ENCODE data around the gene XAB2.
"Not testable (repeated sequence)": the region's sequence is repeated elsewhere in the genome, so short reads cannot be mapped to it uniquely, and the experiment has no call there.

XAB2 gene

DNA sequence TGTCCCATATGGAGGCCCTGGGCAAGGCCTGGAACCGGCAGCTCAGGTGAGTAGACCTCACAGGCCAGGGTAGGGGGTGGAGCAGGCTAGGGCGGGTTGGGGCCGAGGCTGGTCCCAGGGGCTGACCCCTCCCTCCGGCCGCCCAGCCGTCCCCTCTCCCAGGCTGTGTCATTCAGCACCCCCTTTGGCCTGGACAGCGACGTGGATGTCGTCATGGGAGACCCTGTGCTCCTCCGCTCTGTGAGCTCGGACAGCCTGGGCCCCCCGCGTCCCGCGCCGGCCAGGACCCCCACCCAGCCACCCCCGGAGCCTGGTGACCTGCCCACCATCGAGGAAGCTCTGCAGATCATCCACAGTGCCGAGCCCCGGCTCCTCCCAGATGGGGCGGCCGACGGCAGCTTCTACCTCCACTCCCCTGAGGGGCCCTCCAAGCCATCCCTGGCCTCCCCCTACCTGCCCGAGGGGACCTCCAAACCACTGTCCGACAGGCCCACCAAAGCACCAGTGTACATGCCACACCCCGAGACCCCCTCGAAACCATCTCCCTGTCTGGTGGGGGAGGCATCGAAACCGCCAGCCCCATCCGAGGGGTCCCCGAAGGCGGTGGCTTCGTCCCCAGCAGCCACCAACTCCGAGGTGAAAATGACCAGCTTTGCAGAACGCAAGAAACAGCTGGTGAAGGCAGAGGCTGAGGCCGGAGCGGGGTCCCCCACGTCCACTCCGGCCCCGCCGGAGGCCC, 17.6 kb downstream of the XAB2 start:
- no peak for DNase-seq

DNA sequence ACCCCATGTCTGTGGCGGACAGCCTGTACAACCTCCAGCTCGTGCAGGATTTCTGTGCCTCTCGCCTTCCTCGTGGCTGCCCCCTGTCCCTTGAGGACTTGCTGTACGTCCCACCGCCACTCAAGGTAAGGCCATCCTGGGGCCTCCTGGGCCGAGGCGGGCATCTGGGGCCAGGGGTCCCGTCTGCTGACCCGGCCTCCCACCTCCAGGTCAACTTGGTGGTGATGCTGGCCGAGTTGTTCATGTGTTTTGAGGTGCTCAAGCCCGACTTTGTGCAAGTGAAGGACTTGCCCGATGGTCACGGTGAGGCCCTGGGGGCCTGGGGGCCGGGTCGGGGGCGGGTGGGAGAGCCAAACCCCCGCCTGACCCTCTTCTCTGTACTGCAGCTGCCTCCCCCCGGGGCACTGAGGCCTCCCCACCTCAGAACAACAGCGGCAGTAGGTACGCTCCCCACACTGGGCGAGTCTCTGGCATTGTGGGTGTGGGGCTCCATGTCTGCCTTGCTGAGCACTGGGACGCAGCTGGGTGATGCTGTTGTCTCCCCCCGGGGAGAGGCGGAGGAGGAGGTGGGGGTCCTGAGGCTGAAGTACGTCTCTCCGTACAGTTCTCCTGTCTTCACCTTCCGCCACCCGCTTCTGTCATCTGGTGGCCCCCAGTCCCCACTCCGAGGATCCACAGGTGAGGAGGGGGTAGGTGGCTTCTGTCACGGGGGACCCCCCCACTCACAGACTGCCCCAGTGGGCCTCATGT, 18.7 kb downstream of the XAB2 start:
- DNase-seq = no peak

DNA sequence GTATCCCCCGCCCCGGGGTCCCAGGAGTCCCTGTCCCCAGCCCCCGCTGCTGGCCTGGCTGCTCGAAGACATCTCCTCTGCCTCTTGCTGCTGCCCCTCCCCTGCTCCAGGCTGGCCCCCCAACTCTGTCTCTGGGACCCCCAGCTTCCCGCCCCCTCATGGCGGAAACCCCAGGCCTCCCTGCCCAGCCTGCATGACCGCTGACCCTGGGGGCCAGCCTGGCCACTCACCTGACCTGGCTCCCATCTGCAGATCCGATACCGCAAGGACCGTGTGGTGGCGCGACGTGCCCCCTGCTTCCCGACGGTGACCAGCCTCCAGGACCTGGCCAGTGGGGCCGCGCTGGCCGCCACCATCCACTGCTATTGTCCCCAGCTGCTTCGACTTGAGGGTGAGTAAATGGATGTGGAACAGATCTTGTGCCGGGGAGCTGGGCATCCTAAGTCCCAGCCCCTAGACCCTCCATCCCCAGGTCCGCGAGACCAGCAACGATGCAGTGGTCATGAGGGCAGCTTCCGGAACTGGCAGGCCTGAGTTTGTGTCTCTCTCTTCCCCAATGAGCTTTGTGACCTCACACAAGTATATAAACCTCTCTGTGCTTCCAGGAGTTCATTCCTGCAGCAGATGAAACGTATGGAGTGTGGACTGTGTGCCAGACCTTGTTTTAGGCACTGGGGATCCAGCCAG, 21.3 kb downstream of the XAB2 start:
- no peak for DNase-seq

DNA sequence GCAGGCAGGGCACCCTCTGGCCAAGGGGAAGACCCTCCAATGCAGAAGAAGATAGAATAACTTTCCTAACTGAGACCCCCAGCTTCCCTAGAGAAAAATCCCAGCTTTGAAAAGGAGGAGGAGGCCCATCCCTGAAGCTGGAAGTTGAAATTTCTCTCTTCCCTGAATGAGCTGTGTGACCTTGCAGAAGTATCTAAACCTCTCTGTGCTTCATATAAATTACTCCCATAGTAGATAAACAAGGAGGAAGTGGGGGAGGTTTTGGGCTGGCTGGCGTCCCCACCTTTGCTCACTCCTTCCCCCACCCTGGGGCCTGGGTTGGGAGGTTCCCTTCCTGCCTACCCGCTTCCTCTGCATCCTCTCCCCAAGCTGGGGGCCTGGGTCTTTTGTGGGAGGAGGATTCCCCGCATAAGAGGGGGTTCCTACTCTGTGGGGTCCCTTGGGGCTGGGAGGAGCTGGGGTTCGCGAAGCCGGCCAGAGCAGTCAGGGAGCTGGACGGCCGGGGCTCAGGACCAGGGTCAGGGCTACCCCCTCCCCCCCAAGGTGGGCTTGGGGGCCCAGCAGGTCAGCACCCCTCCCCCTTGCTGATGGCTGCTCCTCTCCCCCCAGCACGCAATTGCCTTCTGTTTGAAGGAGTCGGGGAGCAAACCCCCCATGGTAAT, 22.0 kb downstream of the XAB2 start:
- no peak for DNase-seq

DNA sequence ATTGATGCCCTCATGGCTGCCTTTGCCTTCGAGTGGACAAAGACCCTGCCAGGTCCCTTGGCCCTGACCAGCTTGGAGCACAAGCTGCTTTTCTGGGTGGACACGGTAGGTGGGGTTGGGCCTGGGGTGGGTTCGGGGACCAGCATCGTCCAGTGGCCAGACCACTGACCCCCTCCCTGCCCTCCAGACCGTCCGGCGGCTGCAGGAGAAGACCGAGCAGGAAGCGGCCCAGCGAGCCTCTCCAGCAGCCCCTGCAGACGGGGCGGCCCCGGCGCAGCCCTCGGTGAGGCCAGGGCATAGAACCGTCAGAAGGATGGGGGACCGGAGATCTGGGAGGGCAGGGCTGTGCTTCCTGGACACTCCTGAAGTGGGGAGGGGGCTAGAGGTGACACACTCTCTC, 23.1 kb downstream of the XAB2 start:
- no peak for DNase-seq

DNA sequence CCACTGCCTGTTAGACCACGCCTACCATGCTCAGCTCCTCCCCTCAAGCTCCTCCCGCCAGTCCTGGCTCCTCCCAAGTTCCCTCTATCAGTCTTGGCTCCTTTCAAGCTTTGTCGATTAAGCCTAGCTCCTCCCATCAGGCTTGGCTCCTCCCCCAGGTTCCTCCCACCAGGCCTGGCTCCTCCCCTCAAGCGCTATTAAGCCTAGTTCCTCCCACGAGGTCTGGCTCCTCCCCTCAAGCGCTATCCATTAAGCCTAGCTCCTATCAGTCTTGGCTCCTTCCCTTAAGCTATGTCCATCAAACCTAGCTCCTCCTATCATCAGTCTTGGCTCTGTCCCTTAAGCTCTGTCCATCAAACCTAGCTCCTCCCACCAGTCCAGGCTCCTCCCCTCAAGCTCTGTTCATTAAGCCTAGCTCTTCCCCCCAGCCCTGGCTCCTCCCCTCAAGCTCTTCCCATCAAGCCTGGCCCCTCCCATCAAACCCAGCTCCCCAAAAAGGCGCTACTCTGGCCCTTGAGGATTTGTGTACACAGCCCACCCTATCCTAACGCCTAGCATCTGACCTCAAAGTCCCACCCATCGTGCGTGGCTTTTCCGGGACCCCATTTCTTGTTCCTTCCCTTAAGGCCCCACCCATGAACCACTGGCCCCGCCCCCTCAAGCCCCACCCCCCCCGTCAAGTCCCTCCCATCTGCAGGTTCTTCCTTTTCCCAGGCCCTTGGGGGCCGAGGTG, 23.7 kb downstream of the XAB2 start:
- DNase-seq = no peak

DNA sequence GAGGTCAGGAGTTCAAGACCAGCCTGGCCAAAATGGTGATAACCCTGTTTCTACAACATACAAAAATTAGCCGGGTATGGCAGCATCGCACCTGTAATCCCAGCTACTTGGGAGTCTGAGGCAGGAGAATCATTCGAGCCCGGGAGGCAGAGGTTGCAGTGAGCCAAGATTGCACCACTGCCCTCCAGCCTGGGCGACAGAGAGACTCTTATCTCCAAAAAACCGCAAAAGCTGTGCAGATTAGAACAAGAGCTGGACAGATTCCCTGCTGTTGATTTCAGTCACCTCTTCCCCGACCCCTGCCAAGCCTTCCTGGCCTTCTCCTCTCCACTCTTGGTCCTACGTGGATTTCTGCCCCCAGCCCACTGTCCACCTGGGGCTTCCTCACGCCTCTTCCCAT, 25.4 kb downstream of the XAB2 start:
- no peak for DNase-seq

DNA sequence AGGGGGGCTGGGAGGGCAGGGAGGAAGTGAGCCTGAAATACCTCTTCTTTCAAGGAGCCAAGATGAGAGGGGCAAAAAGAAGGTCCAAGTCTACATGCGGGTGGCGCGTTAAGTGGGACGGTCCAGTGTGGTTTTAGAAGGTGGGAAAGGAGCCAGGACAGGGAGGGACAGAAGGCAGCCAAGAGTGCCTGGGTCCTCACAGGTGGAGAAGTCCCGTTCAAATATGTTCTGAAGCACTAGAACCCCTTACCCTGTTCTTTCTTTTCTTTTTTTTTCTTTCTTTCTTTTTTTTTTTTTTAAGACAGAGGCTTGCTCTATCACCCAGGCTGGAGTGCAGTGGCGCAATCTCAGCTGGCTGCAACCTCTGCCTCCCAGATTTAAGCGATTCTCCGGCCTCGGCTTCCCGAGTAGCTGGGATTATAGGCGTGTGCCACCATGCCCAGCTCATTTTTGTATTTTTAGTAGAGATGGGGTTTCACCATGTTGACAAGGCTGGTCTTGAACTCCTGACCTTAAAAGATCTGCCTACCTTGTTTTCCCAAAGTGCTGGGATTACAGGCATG, 26.3 kb downstream of the XAB2 start:
- DNase-seq = no peak

DNA sequence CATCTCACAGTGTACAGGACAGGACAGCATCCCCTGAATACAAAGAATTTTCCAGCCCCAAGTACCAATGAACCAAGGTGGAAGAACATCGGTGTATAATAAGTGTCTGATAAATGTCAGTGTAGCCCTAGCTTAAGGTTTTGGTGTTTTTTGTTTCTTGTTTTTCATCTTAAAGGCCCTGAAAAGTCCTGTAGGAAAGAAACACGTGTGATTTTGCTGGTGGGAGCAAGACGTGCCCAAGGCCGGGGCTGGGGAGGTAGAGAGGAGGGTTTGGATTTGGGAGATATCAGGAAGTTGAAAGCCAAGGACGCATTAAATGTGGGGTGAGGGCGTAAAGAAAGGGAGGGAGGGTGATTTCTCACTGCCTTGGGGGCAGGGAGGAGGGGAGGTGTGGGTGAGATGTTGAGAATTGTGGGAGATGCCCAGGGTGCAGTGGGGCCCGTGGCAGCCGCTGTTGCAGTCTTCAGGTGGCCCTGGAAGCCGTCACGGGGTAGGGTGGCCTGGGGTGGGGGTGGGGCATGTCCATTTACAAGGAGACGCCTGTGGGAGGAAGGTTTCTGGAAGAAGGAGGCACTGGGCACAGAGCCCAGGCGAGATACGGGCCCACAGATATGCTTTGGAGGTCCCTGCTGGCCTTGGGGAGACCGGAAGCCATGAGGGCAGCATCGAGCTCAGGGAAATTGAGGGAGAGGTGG, 27.0 kb downstream of the XAB2 start:
- no peak for DNase-seq

DNA sequence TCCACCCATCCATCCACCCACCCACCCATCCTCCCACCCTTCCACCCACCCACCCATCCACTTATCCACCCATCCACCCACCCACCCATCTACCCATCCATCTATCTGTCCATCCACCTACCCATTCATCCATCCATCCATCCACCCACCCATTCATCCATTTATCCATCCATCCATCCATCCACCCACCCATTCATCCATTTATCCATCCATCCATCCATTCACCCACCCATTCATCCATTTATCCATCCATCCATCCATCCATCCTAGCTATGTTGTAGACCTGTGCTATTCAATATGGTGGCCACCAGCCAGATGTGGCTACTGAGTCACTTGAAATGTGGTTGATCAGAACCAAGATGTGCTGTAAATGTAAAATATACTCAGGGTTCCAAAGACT, 28.6 kb downstream of the XAB2 start:
- no peak for DNase-seq

DNA sequence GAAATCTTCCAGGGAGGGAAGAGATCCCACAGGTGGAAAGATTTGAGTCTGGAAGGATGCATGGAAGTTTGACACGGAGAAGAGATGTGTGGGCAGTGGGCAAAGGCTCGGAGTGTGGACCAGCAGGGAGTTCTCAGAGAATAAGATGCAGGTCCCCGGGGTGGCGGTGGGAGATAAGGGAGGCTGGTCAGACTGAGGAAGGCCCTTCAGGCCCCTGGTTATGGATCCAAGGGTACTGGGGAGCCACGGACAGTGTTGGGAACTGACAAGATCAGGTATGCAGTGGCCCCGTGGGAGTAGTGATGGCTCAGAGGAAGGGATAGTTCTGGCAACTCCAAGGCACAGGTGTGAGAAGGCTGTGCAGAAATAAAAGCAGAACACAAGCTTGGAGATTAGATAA, 31.2 kb downstream of the XAB2 start:
- no peak for DNase-seq

DNA sequence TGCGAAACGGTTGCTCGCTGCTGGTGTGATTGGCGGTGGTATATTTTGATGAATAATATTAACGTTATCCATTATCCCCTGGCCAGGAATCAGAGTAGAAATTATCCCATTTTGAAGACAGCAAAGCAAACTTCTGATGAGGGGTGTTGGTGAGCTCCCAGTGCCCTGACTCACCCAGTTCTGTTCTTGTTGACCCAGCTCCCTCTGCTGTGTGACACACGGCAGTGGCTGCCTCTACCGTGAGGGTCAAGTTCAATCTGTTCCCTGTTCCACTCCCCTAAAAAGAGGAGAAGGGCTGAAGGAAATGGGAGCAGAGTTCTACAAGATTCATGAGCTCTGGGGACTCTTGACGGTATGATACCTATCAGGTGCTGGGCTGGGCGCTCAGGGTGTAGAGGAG, 31.7 kb downstream of the XAB2 start:
- DNase-seq = no peak

DNA sequence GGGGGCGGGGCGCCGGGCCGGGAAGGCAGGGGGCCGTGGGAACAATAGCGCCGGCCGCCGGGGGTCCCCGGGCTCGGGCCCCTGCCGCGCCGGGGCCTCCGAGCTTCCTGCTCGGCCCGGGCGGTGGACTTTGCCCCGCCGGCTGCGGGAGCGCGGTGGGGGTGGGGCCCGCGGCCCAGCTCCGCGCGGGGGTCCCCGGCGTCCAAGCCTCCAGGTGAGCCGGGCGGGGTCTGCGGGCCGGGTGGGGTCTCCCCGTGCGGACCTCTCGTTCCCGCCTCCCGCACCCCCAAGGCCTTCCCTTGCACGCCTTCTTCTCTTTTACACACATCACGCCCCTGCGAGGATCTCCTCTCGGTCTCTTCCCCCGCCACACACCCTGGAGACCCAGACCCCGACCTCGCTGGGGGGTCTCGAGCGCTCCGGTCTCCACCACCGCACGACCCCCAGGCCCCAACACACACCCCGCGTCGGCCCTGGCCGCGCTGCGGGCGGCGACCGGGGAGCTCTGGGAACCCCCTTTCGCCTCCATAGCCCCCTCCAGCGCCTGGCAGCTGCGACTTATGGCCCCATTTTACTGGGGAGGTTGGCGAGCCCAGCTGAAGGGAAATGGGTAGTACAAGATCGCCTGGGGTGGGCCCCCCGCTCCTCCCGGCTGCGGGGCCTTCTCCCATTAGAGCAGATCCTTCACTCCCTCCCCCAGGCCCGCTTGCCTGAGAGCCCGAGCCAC, 33.0 kb downstream of the XAB2 start:
- DNase-seq = no peak

DNA sequence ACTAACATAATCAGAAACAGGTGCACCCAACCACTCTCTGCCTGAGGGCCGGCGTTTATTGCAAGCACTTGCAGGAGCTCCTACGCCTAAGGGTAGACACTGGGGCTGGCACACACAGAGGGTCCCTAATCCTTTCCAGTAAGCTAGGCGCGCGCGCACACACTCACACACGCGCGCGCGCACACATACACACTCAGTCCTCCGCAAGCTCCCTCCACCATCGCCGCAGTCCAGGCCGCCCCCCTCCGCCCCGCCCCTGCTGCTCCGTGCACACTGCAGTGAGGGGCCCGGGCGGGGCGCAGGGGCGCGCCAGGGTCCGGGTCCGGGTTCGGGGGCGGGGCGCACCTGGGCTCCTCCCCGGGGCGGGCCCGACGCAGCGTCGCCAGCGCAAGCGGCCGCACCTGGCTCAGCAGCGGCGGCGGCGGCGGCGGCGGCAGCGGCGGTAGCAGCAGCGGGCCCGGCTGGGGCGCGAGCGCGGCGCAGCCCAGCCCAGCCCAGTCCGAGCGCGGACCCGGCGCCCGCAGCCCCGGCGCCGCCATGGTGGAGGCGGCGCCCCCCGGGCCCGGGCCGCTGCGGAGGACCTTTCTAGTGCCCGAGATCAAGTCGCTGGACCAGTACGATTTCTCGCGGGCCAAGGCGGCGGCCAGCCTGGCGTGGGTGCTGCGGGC, 33.7 kb downstream of the XAB2 start, which contains the start of gene CAMSAP3:
Gene CAMSAP3, plus strand, starts transcription at position 398 of the 668 bp plus-strand sequence. Its CDS starts 140 bp downstream, at position 538.
- peak; percentile 74 for DNase-seq

DNA sequence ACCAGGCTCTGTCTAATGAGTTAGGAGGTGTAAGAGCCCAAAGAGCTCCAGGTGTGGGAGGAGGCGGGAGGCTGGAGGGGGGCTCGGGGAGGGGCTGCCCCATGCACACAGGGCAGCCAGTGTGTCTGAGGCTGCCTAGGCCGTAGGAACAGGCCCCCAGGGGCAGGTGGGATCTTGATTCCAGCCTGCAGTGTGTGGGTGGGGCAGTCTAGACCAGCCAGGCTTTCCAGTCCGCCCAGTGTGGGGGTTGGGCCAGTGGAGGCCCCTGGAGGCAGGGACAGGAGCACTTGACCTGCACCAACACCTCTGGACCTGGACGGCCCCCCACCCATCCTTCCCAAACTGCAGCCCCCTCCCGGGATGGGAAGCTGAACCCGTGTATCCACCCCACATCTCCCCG, 39.1 kb downstream of the XAB2 start:
- DNase-seq = no peak

DNA sequence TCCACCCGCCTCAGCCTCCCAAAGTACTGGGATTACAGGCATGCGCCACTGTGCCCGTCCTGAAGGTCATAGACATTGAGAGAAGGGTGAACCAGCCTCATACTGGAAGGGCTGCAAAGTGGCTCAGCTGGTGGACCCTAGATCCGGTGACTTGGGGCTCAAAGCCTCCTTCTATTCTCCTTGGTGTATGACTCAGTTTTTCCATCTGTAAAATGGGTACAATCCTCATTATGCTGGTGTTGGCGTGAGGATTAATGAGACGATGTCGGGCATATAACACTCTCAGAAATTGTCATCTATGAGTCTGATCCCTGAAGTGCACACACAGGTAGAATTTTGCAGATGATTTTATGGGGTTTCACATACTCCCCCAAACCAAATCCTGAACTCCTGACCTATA, 39.5 kb downstream of the XAB2 start:
- no peak for DNase-seq

DNA sequence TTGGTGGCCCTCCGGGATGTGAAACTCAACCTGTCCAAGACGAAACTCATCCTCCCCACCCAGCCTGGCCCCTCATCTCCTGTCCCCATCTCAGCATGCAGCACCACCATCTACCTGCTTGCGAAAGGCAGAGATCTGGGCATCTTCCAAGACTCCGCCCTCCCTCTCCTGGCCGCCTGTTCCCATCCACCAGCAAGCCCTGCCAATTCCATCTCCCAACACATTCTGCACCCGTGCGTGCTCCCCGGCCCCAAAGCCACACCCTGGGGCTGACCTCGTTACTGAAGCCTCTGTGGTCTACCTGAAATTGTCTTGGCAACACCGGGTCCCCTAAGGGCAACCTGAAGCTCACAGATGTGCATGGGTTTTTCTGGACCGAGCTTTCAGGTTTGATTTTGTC, 46.9 kb downstream of the XAB2 start:
- no peak for DNase-seq

DNA sequence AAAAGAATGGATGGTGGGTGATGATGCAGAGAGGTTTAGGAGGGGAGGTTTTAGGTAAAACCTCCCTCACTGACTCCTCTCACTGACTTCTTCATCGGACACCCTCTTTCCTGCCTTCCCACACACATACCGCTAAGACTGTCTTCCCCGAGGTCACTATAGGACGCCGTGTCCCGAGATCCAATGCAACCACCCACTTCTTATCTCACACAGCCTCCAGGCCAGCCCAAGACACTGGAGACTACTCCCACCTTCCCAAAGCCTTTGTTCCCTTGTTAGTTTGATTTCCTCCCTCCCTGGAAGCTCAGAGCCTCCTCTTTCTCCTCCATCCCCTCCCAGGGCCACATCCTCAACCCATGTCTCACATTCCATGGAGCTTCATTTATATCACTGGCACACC, 50.2 kb downstream of the XAB2 start:
- DNase-seq = no peak

DNA sequence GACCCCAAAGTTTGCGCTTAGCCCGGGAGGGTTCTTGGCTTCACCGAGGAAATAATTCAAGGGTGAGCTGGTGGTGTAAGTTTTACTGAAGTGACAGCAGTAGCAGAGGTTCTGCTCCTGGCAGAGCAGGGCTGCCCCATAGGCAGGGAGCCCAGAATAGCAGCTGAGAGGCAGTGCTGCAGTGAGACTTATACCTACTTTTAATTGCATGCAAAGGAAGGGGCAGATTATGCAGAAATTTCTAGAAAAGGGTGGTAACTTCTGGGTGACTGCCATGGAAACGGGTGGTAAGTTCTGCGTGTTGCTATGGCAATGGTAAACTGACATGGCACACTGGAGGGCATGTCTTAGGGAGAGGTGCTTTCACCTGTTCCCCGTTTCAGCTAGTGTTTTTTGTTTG, 51.2 kb downstream of the XAB2 start:
- DNase-seq = no peak

DNA sequence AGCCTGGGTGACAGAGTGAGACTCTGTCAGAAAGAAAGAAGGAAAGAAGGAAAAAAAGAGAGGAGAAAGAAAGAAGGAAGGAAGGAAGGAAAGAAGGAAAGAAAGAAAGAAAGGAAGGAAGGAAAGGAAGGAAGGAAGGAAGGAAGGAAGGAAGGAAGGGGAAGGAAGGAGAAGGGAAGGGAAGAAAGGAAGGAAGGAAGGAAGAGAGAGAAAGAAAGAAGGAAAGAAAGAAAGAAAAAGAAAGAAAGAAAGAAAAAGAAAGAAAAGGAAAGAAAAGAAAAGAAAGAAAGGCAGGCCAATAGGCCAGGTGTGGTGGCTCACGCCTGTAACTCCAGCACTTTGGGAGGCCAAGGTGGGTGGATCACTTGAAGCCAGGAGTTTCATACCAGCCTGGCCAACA, 51.9 kb downstream of the XAB2 start:
- DNase-seq = not testable (repeated sequence)
